Subcutaneous abdominal adipose tissue (tissue), 5 donors: ENCODE measurements around the gene TGM2.
A peak's percentile ranks its signal among the peaks of the same experiment; 100 is the strongest.

Experiments used
- H3K27ac ChIP-seq: one replicate; pipeline ENCODE4 v1.7.0; 2013; ENCODE audit warnings: low read depth, mild to moderate bottlenecking, inconsistent platforms, low read length, moderate library complexity
- H3K27me3 ChIP-seq, 5 donors: one replicate each; pipeline ENCODE4 v1.7.0; 2013; ENCODE audit warnings: low read length in 5 of 5, inconsistent platforms in 1 of 5; ENCODE audit not compliant: control insufficient read depth in 5 of 5, insufficient read depth in 4 of 5
- H3K36me3 ChIP-seq, 5 donors: one replicate each; pipeline ENCODE4 v1.7.0; 2013; ENCODE audit warnings: low read length in 5 of 5; ENCODE audit not compliant: control insufficient read depth in 5 of 5, insufficient read depth in 5 of 5
- H3K4me1 ChIP-seq, 5 donors: one replicate each; pipeline ENCODE4 v1.7.0; 2013; ENCODE audit warnings: low read length in 5 of 5, mild to moderate bottlenecking in 3 of 5, moderate library complexity in 1 of 5; ENCODE audit not compliant: control insufficient read depth in 5 of 5, insufficient read depth in 5 of 5
- H3K4me3 ChIP-seq, 5 donors: one replicate each; pipeline ENCODE4 v1.7.0; 2013; ENCODE audit warnings: low read length in 5 of 5, low read depth in 1 of 5
- H3K9ac ChIP-seq, 5 donors: one replicate each; pipeline ENCODE4 v1.7.0; 2013; ENCODE audit warnings: low read length in 5 of 5, mild to moderate bottlenecking in 4 of 5, moderate library complexity in 3 of 5
- H3K9me3 ChIP-seq, 5 donors: one replicate each; pipeline ENCODE4 v1.7.0; 2013; ENCODE audit warnings: low read length in 5 of 5; ENCODE audit not compliant: control insufficient read depth in 5 of 5
- donor health status: healthy.
- donor health status: healthy.
- donor health status: healthy.
- donor health status: healthy.
- donor health status: healthy.

The TGM2 gene

DNA sequence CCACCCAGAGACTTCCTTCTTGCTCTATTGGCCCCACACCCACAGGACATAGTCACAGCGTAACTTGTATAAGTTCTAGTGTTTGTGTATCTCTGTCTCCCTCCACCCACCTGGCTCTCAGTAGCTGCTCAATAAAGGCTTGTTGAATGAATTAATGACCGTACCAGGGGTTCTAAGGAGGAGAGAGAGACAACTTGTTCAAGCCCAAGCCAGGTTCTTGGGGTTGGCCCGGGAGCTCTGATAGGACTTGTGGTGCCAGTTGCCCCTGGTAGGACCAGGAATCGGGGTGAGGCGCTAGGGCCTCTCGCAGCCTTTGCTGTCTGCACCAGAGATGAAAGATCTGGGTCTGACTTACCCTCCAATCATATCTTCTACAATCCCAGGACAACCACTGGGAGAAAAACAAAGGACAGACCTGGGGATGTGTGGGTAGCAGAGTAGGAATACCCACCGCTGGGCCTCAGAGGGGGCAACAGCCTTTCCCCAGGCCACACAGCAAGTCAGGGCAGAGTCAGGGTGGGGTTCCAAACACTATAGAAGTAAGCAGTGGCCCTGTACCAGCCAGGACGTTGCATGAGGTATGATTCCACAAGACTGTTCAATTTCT lies 5.3 kb upstream of the TGM2 start:
- Histone ChIP-seq H3K4me1 (peaks cover 4 to 28% (median 24%) of the 10 kb centered on the region in 5 donors), H3K27ac (no peak overlapping the region), H3K4me3 (no peak overlapping the region), H3K27me3 (peaks cover 0 to 6% (median 4%) of the 10 kb centered on the region in 5 donors), H3K9me3 (no peaks in the 10 kb centered on the region), H3K9ac (no peak overlapping the region), H3K36me3 (no peaks in the 10 kb centered on the region)

DNA sequence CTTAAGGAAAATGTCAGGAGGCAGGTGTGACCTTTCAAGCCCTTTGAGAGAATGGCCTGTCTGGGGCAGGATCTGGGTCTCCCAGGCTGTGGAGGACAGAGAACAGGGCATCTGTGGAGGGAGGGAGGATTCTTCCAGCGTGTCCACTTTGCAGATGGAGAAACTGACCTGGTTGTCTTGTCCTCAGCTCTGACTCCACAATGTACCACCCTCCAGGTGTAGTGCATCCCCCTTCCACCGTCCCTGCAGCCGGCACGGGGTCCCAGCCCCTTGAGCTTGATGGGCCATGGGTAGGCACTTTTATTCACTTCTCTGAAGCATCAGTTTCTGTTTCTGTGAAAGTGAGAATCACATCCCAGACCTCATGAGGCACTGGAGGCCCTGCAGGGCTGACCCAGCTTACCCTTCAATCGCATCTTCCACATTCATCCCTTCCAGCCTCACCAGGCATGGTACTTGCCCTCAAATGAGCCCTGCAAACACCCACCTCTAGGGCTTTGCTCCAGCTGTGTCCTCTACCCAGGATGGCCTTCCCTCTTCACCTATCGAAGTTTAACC lies 4.6 kb upstream of the TGM2 start:
- Histone ChIP-seq H3K36me3 (no peaks in the 10 kb centered on the region), H3K9me3 (no peaks in the 10 kb centered on the region), H3K4me3 (no peak overlapping the region), H3K27ac (no peak overlapping the region), H3K9ac (no peak overlapping the region), H3K4me1 (peaks cover 4 to 34% (median 30%) of the 10 kb centered on the region in 5 donors), H3K27me3 (peaks cover 0 to 6% (median 2%) of the 10 kb centered on the region in 5 donors)

GRCh38 chr20:38168791-38169589 lies 3.9 kb upstream of the TGM2 start:
- Histone ChIP-seq H3K36me3 (no peaks in the 10 kb centered on the region), H3K27me3 (peaks cover 0 to 6% (median 0%) of the 10 kb centered on the region in 5 donors), H3K27ac (peak overlapping the region; percentile 38), H3K4me1 (peaks cover 4 to 39% (median 32%) of the 10 kb centered on the region in 5 donors), H3K9ac (peak overlapping the region in 1 of 5 donors; percentile 41), H3K9me3 (no peaks in the 10 kb centered on the region), H3K4me3 (no peak overlapping the region)

GRCh38 chr20:38167851-38168760 lies 3.0 kb upstream of the TGM2 start:
- Histone ChIP-seq H3K4me1 (peaks cover 4 to 46% (median 34%) of the 10 kb centered on the region in 5 donors), H3K4me3 (no peak overlapping the region), H3K9me3 (no peaks in the 10 kb centered on the region), H3K27ac (peak overlapping the region; percentile 38), H3K36me3 (no peaks in the 10 kb centered on the region), H3K27me3 (peaks cover 0 to 2% (median 0%) of the 10 kb centered on the region in 5 donors), H3K9ac (peak overlapping the region in 1 of 5 donors; percentile 41)

- H3K4me3 ChIP-seq: no peak overlapping the region
- no peaks in the 10 kb centered on the region for H3K36me3 ChIP-seq
- H3K27me3 ChIP-seq: peaks cover 0 to 2% (median 0%) of the 10 kb centered on the region in 5 donors
- no peak overlapping the region for H3K27ac ChIP-seq
- no peaks in the 10 kb centered on the region for H3K9me3 ChIP-seq
- no peak overlapping the region for H3K9ac ChIP-seq
- H3K4me1 ChIP-seq: peaks cover 4 to 48% (median 34%) of the 10 kb centered on the region in 5 donors
Observed at GRCh38 chr20:38167328-38167850, 2.3 kb upstream of the TGM2 start.

GRCh38 chr20:38166703-38167233 lies 1.7 kb upstream of the TGM2 start:
- no peaks in the 10 kb centered on the region for H3K9me3 ChIP-seq
- H3K27me3 ChIP-seq: peaks cover 0 to 2% (median 0%) of the 10 kb centered on the region in 5 donors
- no peak overlapping the region for H3K9ac ChIP-seq
- no peaks in the 10 kb centered on the region for H3K36me3 ChIP-seq
- no peak overlapping the region for H3K4me3 ChIP-seq
- H3K4me1 ChIP-seq: peaks cover 4 to 48% (median 34%) of the 10 kb centered on the region in 5 donors
- H3K27ac ChIP-seq: no peak overlapping the region

- no peaks in the 10 kb centered on the region for H3K9me3 ChIP-seq
- H3K36me3 ChIP-seq: peaks cover 0 to 2% (median 0%) of the 10 kb centered on the region in 5 donors
- no peak overlapping the region for H3K4me3 ChIP-seq
- H3K27me3 ChIP-seq: no peaks in the 10 kb centered on the region
- peaks cover 4 to 48% (median 34%) of the 10 kb centered on the region in 5 donors for H3K4me1 ChIP-seq
- no peak overlapping the region for H3K27ac ChIP-seq
- H3K9ac ChIP-seq: no peak overlapping the region
Observed at GRCh38 chr20:38165966-38166702, 1.1 kb upstream of the TGM2 start.

GRCh38 chr20:38164624-38165088 lies 414 bp downstream of the TGM2 start:
- Histone ChIP-seq H3K36me3 (peaks cover 0 to 2% (median 0%) of the 10 kb centered on the region in 5 donors), H3K27ac (peak overlapping the region; percentile 54), H3K4me1 (peaks cover 4 to 49% (median 34%) of the 10 kb centered on the region in 5 donors), H3K9me3 (no peaks in the 10 kb centered on the region), H3K27me3 (no peaks in the 10 kb centered on the region), H3K9ac (peak overlapping the region in 3 of 5 donors; percentile 46 to 79 (median 68)), H3K4me3 (peak overlapping the region; percentile 4 to 76 (median 68))
